Suprapubic skin (tissue), 4 donors: ENCODE data around the gene SLC7A7.

Experiments used
- EP300 ChIP-seq: sonication (generic); formaldehyde crosslinking; IDR thresholded peaks from one replicate; pipeline ENCODE4 v1.6.1; 2017; ENCODE audit warnings: antibody characterized with exemption
- POLR2A ChIP-seq, 2 donors: fragments of 450-650 bp; IDR thresholded peaks; one replicate each; pipeline ENCODE4 v1.6.1; 2017; ENCODE audit warnings: antibody characterized with exemption in 2 of 2, mild to moderate bottlenecking in 2 of 2, moderate library complexity in 2 of 2
- POLR2AphosphoS5 ChIP-seq, 3 donors: sonication (generic); formaldehyde crosslinking; IDR thresholded peaks; one replicate each; pipeline ENCODE4 v1.6.1; 2017; ENCODE audit warnings: antibody characterized with exemption in 3 of 3
- TF ChIP-seq, protein P1 (sequence below), 2 donors: fragments of 200-600 bp in 1 of 2; fragments of 450-650 bp in 1 of 2; sonication (generic) in 1 of 2; IDR thresholded peaks; one replicate each; pipeline ENCODE4 v1.5.1; 2016 to 2019; ENCODE audit warnings: antibody characterized with exemption in 2 of 2, mild to moderate bottlenecking in 1 of 2, moderate library complexity in 1 of 2

- TF ChIP-seq POLR2A (IDR thresholded peaks at IDR 0.05) = no peak
- TF ChIP-seq, protein P1, sequence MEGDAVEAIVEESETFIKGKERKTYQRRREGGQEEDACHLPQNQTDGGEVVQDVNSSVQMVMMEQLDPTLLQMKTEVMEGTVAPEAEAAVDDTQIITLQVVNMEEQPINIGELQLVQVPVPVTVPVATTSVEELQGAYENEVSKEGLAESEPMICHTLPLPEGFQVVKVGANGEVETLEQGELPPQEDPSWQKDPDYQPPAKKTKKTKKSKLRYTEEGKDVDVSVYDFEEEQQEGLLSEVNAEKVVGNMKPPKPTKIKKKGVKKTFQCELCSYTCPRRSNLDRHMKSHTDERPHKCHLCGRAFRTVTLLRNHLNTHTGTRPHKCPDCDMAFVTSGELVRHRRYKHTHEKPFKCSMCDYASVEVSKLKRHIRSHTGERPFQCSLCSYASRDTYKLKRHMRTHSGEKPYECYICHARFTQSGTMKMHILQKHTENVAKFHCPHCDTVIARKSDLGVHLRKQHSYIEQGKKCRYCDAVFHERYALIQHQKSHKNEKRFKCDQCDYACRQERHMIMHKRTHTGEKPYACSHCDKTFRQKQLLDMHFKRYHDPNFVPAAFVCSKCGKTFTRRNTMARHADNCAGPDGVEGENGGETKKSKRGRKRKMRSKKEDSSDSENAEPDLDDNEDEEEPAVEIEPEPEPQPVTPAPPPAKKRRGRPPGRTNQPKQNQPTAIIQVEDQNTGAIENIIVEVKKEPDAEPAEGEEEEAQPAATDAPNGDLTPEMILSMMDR (IDR thresholded peaks at IDR 0.05) = no peak
- TF ChIP-seq EP300 = no peak
- TF ChIP-seq POLR2AphosphoS5 (IDR thresholded peaks at IDR 0.05) = no peak
Observed at GRCh38 chr14:22733829-22734228, 81.4 kb downstream of the SLC7A7 start.
